ENCODE data around the gene ARSJ.
A peak's percentile ranks its signal among the peaks of the same experiment; 100 is the strongest.

Gene ARSJ

GRCh38 chr4:113885291-113885690 lies 94.2 kb downstream of the ARSJ start:
- Histone ChIP-seq H3K27me3 (replicated peaks; ENCODE audit: control insufficient read depth, insufficient read depth, low read length) (no peaks in the 10 kb centered on the region), H3K4me3 (ENCODE audit: low read length) (no peak overlapping the region), H3K36me3 (ENCODE audit: control insufficient read depth, insufficient read depth, low read length, severe bottlenecking) (no peaks in the 10 kb centered on the region)

DNA sequence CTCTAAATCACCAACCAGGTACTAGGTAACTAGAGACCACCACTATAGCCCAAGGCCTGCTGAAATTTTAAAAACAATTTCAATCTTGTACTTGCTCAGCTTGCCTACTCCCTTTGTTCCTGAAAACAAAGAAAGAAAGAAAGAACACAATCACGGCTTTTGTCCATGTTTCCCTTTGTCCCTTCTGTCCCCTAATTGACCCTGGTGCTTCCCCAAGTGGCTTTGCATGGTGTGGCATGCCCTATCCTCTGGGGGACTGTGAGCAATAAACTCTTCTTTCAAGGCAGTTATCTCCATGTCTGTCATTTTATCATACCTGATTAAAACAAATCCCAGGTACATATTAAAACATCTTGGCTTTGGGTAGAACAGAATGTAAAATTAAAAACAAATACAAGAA lies 94.8 kb downstream of the ARSJ start:
- no peak for DNase-seq (ENCODE audit: low read depth)
- Histone ChIP-seq H3K27me3 (replicated peaks; ENCODE audit: control insufficient read depth, insufficient read depth, low read length) (no peaks in the 10 kb centered on the region), H3K9ac (ENCODE audit: low read length) (no peak overlapping the region)

More at GRCh38 chr4:113885291-113885690, 94.2 kb downstream of the ARSJ start:
- Histone ChIP-seq H3K4me1 (ENCODE audit: control insufficient read depth, insufficient read depth, low read length) (peaks cover 7% of the 10 kb centered on the region), H3K9ac (ENCODE audit: low read length) (no peak overlapping the region), H3K9me3 (ENCODE audit: control insufficient read depth, low read length) (no peaks in the 10 kb centered on the region)
- no peak for DNase-seq (ENCODE audit: low read depth)

GRCh38 chr4:113882668-113883067 lies 96.8 kb downstream of the ARSJ start:
- Histone ChIP-seq H3K9me3 (ENCODE audit: control insufficient read depth, low read length) (no peaks in the 10 kb centered on the region), H3K27me3 (replicated peaks; ENCODE audit: control insufficient read depth, insufficient read depth, low read length) (no peaks in the 10 kb centered on the region), H3K4me1 (ENCODE audit: control insufficient read depth, insufficient read depth, low read length) (peaks cover 10% of the 10 kb centered on the region), H3K36me3 (ENCODE audit: control insufficient read depth, insufficient read depth, low read length, severe bottlenecking) (no peaks in the 10 kb centered on the region), H3K9ac (ENCODE audit: low read length) (no peak overlapping the region), H3K4me3 (ENCODE audit: low read length) (no peak overlapping the region)
- DNase-seq (ENCODE audit: low read depth) = peak; percentile 12

More for the DNA sequence above, 94.8 kb downstream of the ARSJ start:
- Histone ChIP-seq H3K9me3 (ENCODE audit: control insufficient read depth, low read length) (no peaks in the 10 kb centered on the region), H3K4me3 (ENCODE audit: low read length) (no peak overlapping the region), H3K4me1 (ENCODE audit: control insufficient read depth, insufficient read depth, low read length) (peaks cover 10% of the 10 kb centered on the region), H3K36me3 (ENCODE audit: control insufficient read depth, insufficient read depth, low read length, severe bottlenecking) (no peaks in the 10 kb centered on the region)

DNA sequence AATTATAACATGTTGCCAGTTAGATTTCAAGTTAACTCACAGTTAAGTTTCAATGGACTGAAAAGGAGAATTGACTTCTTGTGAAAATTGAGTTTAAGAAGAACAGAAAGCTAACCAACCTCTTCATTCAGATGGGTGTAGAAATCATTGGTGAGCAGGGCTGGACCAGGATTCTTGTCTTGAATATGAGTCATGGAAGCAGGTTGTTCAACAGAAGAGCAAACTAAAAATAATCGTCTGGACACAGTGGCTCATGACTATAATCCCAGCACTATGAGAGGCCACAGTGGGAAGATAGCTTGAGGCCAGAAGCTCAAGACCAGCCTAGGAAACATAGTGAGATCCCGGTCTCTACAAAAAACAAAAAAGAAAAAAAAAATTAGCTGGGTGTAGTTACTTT lies 98.2 kb downstream of the ARSJ start:
- H3K9me3 ChIP-seq (ENCODE audit: control insufficient read depth, low read length) = no peaks in the 10 kb centered on the region
- H3K4me3 ChIP-seq (ENCODE audit: low read length) = no peak overlapping the region
- no peak overlapping the region for H3K9ac ChIP-seq (ENCODE audit: low read length)
- no peaks in the 10 kb centered on the region for H3K27me3 ChIP-seq (replicated peaks; ENCODE audit: control insufficient read depth, insufficient read depth, low read length)
- peak; percentile 21 for DNase-seq (ENCODE audit: low read depth)
- H3K4me1 ChIP-seq (ENCODE audit: control insufficient read depth, insufficient read depth, low read length) = peaks cover 10% of the 10 kb centered on the region
- H3K36me3 ChIP-seq (ENCODE audit: control insufficient read depth, insufficient read depth, low read length, severe bottlenecking) = no peaks in the 10 kb centered on the region

DNA sequence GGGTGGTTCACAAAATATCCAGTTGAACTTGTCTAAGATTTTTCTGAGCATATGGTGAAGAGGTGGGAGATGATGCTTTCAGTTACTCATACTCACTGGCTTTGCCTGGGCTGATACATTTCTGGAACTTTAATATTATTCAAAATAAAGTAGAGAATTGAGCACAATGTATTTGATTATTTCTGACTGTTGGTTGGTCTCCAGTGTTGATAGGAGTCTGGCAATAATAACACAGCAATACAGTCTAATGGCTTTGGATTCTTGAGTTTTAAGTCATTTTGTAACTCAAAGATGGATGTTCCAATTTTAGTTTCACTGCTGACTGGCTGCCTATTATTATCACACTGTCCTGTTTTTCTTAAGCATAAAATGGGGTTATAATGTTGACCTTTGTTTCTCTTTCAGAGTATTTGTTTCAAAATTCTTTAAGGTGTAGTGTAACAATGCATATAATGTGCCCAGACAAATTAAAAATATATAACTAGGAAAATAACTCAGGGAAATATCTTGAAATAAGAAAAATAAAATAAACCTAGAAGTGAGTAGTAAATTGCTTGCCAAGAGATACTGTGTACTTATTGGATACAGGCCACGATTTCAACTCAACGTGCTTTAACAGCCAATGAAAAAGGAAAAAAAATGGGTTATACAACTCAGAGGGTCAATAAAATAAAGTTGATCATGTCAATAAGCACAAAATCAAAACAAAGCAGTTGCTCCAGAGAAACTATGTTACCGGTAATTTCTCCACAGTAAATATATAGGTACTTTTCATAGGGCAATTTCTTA lies 99.0 kb downstream of the ARSJ start:
- DNase-seq (ENCODE audit: low read depth) = no peak
- Histone ChIP-seq H3K9me3 (ENCODE audit: control insufficient read depth, low read length) (no peaks in the 10 kb centered on the region), H3K27me3 (replicated peaks; ENCODE audit: control insufficient read depth, insufficient read depth, low read length) (no peaks in the 10 kb centered on the region), H3K4me3 (ENCODE audit: low read length) (no peak overlapping the region), H3K4me1 (ENCODE audit: control insufficient read depth, insufficient read depth, low read length) (peaks cover 10% of the 10 kb centered on the region), H3K36me3 (ENCODE audit: control insufficient read depth, insufficient read depth, low read length, severe bottlenecking) (no peaks in the 10 kb centered on the region), H3K9ac (ENCODE audit: low read length) (no peak overlapping the region)

DNA sequence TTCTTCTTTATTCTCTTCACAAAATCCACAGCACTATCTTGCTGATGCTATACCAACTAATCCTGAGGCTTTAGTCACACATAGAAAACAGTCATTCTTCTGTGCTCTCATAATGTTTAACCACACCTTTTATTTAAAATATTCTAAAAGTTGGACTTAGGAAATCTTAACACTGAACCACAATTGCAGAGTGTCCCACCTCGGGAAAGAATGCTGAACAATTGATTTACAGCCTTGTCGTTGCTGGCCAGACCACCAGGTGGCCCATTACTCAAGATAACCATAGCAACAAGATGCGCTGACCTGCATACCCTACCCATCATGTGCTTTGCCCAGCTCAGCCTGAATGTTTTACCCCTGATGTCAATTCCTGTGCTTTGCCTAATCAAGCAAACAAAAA lies 100.8 kb downstream of the ARSJ start:
- H3K9me3 ChIP-seq (ENCODE audit: control insufficient read depth, low read length) = no peaks in the 10 kb centered on the region
- no peak overlapping the region for H3K9ac ChIP-seq (ENCODE audit: low read length)
- H3K4me1 ChIP-seq (ENCODE audit: control insufficient read depth, insufficient read depth, low read length) = peaks cover 10% of the 10 kb centered on the region
- no peak overlapping the region for H3K4me3 ChIP-seq (ENCODE audit: low read length)
- H3K27me3 ChIP-seq (replicated peaks; ENCODE audit: control insufficient read depth, insufficient read depth, low read length) = no peaks in the 10 kb centered on the region
- no peaks in the 10 kb centered on the region for H3K36me3 ChIP-seq (ENCODE audit: control insufficient read depth, insufficient read depth, low read length, severe bottlenecking)
- DNase-seq (ENCODE audit: low read depth) = peak; percentile 25

- DNase-seq (ENCODE audit: low read depth) = no peak
- Histone ChIP-seq H3K9ac (ENCODE audit: low read length) (no peak overlapping the region), H3K9me3 (ENCODE audit: control insufficient read depth, low read length) (no peaks in the 10 kb centered on the region), H3K4me1 (ENCODE audit: control insufficient read depth, insufficient read depth, low read length) (no peaks in the 10 kb centered on the region), H3K27me3 (replicated peaks; ENCODE audit: control insufficient read depth, insufficient read depth, low read length) (no peaks in the 10 kb centered on the region), H3K36me3 (ENCODE audit: control insufficient read depth, insufficient read depth, low read length, severe bottlenecking) (no peaks in the 10 kb centered on the region), H3K4me3 (ENCODE audit: low read length) (no peak overlapping the region)
Observed at GRCh38 chr4:113874480-113874879, 105.0 kb downstream of the ARSJ start.

- Histone ChIP-seq H3K9me3 (ENCODE audit: control insufficient read depth, low read length) (no peaks in the 10 kb centered on the region), H3K4me3 (ENCODE audit: low read length) (no peak overlapping the region), H3K27me3 (replicated peaks; ENCODE audit: control insufficient read depth, insufficient read depth, low read length) (no peaks in the 10 kb centered on the region), H3K4me1 (ENCODE audit: control insufficient read depth, insufficient read depth, low read length) (no peaks in the 10 kb centered on the region), H3K36me3 (ENCODE audit: control insufficient read depth, insufficient read depth, low read length, severe bottlenecking) (no peaks in the 10 kb centered on the region), H3K9ac (ENCODE audit: low read length) (no peak overlapping the region)
- DNase-seq (ENCODE audit: low read depth) = no peak
Observed at GRCh38 chr4:113873508-113873907, 105.9 kb downstream of the ARSJ start.

- no peak for DNase-seq (ENCODE audit: low read depth)
- Histone ChIP-seq H3K9ac (ENCODE audit: low read length) (no peak overlapping the region), H3K4me3 (ENCODE audit: low read length) (no peak overlapping the region), H3K27me3 (replicated peaks; ENCODE audit: control insufficient read depth, insufficient read depth, low read length) (no peaks in the 10 kb centered on the region), H3K4me1 (ENCODE audit: control insufficient read depth, insufficient read depth, low read length) (no peaks in the 10 kb centered on the region), H3K9me3 (ENCODE audit: control insufficient read depth, low read length) (no peaks in the 10 kb centered on the region), H3K36me3 (ENCODE audit: control insufficient read depth, insufficient read depth, low read length, severe bottlenecking) (no peaks in the 10 kb centered on the region)
Observed at GRCh38 chr4:113872426-113873260, 106.8 kb downstream of the ARSJ start.

GRCh38 chr4:113871080-113871479 lies 108.4 kb downstream of the ARSJ start:
- no peaks in the 10 kb centered on the region for H3K36me3 ChIP-seq (ENCODE audit: control insufficient read depth, insufficient read depth, low read length, severe bottlenecking)
- no peak overlapping the region for H3K4me3 ChIP-seq (ENCODE audit: low read length)
- H3K27me3 ChIP-seq (replicated peaks; ENCODE audit: control insufficient read depth, insufficient read depth, low read length) = no peaks in the 10 kb centered on the region
- no peak overlapping the region for H3K9ac ChIP-seq (ENCODE audit: low read length)
- H3K4me1 ChIP-seq (ENCODE audit: control insufficient read depth, insufficient read depth, low read length) = no peaks in the 10 kb centered on the region
- no peak for DNase-seq (ENCODE audit: low read depth)
- no peaks in the 10 kb centered on the region for H3K9me3 ChIP-seq (ENCODE audit: control insufficient read depth, low read length)

- no peaks in the 10 kb centered on the region for H3K36me3 ChIP-seq (ENCODE audit: control insufficient read depth, insufficient read depth, low read length, severe bottlenecking)
- peak; percentile 13 for DNase-seq (ENCODE audit: low read depth)
- H3K9me3 ChIP-seq (ENCODE audit: control insufficient read depth, low read length) = no peaks in the 10 kb centered on the region
- no peaks in the 10 kb centered on the region for H3K27me3 ChIP-seq (replicated peaks; ENCODE audit: control insufficient read depth, insufficient read depth, low read length)
- no peak overlapping the region for H3K9ac ChIP-seq (ENCODE audit: low read length)
- H3K4me1 ChIP-seq (ENCODE audit: control insufficient read depth, insufficient read depth, low read length) = no peaks in the 10 kb centered on the region
- H3K4me3 ChIP-seq (ENCODE audit: low read length) = no peak overlapping the region
Observed at GRCh38 chr4:113869743-113870375, 109.6 kb downstream of the ARSJ start.

Measured in adipocyte (in vitro differentiated cells).